ENCODE measurements around the gene PIK3CA.
"Not testable (repeated sequence)": the region's sequence is repeated elsewhere in the genome, so short reads cannot be mapped to it uniquely, and the experiment has no call there.

The PIK3CA gene

DNA sequence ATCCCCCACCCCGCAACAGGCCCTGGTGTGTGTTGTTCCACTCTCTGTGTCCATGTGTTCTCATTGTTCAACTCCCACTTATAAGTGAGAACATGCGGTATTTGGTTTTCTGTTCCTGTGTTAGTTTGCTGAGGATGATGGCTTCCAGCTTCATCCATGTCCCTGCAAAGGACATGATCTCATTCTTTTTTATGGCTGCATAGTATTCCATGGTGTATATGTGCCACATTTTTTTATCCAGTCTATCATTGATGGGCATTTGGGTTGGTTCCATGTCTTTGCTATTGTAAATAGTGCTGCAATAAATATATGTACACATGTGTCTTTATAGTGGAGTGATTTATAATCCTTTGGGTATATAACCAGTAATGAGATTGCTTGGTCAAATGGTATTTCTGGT lies 126.3 kb downstream of the PIK3CA start:
- not testable (repeated sequence) for H3K4me3 Mint-ChIP-seq; DNase-seq; ATAC-seq; H3K9me3 Mint-ChIP-seq; H3K27me3 Mint-ChIP-seq; H3K4me1 Mint-ChIP-seq; H3K36me3 Mint-ChIP-seq (ENCODE audit: low read depth); H3K27ac Mint-ChIP-seq

DNA sequence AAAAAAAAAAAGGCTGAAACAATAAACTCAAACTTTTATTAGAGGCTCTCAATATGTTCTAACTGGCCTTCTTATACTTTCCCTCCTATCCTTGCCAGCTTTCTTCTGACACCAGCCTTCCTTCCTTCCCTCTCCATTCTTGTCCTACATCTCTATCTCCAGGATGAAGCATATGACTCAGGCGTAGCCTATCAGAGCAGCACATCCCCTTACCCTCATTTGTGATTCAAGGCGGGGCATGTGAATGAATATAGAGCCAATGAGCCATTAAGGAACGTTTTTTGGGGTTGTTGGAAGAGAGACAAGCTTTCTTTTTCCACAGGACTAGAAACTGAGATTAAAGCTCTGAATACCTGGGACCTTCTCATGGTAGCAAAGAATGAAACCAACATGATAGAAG lies 127.8 kb downstream of the PIK3CA start:
- ATAC-seq = no peak

DNA sequence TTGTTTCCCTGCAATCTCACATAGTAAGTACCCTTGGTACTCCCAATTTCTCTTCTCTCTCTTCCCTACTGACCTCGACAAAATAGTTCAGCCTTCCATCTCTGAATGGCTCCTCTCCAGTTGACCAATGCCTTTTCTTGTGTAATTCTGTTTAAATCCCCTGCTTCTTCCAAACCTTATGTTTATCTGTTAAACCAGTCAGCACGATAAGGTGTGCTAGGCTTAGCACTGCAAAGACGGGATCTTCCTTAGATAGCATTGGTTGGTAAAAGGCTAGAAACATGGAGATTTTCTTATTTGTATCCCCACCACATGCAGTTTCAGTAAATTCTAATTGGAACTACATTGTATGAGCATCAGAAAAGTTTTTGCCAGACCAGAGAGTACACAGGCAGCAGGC lies 128.6 kb downstream of the PIK3CA start:
- Mint-ChIP-seq H3K4me3 (no peak overlapping the region), H3K36me3 (ENCODE audit: low read depth) (no peaks in the 10 kb centered on the region), H3K4me1 (peaks cover 2% of the 10 kb centered on the region), H3K27me3 (no peaks in the 10 kb centered on the region), H3K9me3 (no peaks in the 10 kb centered on the region), H3K27ac (no peak overlapping the region)
- ATAC-seq = no peak
- DNase-seq = no peak

More for the DNA sequence above, 127.8 kb downstream of the PIK3CA start:
- Mint-ChIP-seq H3K36me3 (ENCODE audit: low read depth) (no peaks in the 10 kb centered on the region), H3K9me3 (no peaks in the 10 kb centered on the region), H3K4me1 (peaks cover 2% of the 10 kb centered on the region), H3K27ac (no peak overlapping the region), H3K4me3 (no peak overlapping the region), H3K27me3 (no peaks in the 10 kb centered on the region)
- no peak for DNase-seq

DNA sequence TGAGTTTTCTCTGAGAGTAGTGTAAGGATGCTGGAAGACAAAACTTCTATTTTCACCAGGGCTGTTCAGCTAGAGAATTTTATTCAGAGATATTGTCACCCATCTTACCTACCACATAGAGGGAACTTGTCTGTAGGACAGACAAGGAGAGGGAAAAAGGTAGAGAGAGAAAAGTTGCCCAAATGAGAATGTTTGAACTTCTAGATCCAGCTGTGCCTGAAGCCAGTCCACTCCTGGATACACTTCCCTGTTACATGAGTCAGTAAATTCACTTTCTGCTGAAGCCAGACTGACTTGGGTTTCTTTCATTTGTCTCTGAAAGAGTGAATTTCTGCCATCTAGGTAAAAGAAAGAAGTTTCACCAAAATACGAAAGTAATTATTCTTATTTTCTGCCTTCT lies 130.0 kb downstream of the PIK3CA start:
- ATAC-seq = no peak
- no peaks in the 10 kb centered on the region for H3K36me3 Mint-ChIP-seq (ENCODE audit: low read depth)
- H3K4me1 Mint-ChIP-seq = peaks cover 2% of the 10 kb centered on the region
- H3K9me3 Mint-ChIP-seq = no peaks in the 10 kb centered on the region
- H3K27me3 Mint-ChIP-seq = no peaks in the 10 kb centered on the region
- H3K27ac Mint-ChIP-seq = no peak overlapping the region
- no peak for DNase-seq
- no peak overlapping the region for H3K4me3 Mint-ChIP-seq

- Mint-ChIP-seq H3K27me3 (no peaks in the 10 kb centered on the region), H3K9me3 (no peaks in the 10 kb centered on the region), H3K4me3 (no peak overlapping the region), H3K36me3 (ENCODE audit: low read depth) (no peaks in the 10 kb centered on the region), H3K27ac (no peak overlapping the region), H3K4me1 (peaks cover 2% of the 10 kb centered on the region)
- no peak for DNase-seq
- no peak for ATAC-seq
Measured at GRCh38 chr3:179278932-179279693, 131.0 kb downstream of the PIK3CA start.

DNA sequence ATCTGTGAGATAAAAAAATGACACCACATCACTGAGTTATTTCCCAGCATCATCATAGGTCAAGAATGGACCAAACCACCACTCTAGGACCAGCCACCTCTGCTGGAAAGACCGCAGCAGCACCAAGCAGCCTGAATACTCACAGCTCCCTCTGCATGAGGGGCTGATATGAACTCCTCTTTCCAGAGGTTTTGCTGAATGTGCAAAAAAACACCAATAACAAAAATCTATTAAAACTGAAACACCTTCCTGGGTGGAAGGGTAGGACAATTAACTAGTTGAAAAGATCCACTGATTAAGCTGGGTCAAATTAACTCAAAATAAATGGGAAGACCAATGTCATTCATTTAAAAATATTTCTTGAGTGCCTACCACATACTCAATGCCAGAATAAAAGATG lies 131.7 kb downstream of the PIK3CA start:
- no peaks in the 10 kb centered on the region for H3K9me3 Mint-ChIP-seq
- H3K27ac Mint-ChIP-seq = no peak overlapping the region
- DNase-seq (no peak), ATAC-seq (no peak)
- no peaks in the 10 kb centered on the region for H3K27me3 Mint-ChIP-seq
- H3K4me3 Mint-ChIP-seq = no peak overlapping the region
- no peaks in the 10 kb centered on the region for H3K36me3 Mint-ChIP-seq (ENCODE audit: low read depth)
- H3K4me1 Mint-ChIP-seq = peaks cover 2% of the 10 kb centered on the region

DNA sequence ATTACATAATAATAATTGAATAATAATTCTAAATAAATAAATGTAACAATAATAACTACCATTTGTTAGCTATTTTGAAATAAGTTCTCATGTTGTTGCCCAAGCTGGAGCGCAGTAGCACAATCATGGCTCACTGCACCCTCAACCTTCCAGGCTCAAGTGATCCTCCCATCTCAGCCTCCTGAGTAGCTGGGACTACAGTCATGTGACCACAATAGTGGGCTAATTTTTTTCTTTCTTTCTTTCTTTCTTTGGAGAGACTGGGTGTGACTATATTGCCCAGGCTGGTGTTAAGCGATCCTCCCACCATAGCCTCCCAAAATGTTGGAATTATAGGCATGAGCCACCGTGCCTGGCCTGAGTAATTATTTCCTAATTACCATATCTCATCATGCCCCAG lies 133.7 kb downstream of the PIK3CA start:
- H3K9me3 Mint-ChIP-seq = no peaks in the 10 kb centered on the region
- H3K27me3 Mint-ChIP-seq = no peaks in the 10 kb centered on the region
- H3K36me3 Mint-ChIP-seq (ENCODE audit: low read depth) = no peaks in the 10 kb centered on the region
- DNase-seq (no peak), ATAC-seq (no peak)
- H3K27ac Mint-ChIP-seq = no peak overlapping the region
- peaks cover 2% of the 10 kb centered on the region for H3K4me1 Mint-ChIP-seq
- no peak overlapping the region for H3K4me3 Mint-ChIP-seq

GRCh38 chr3:179286331-179286730 lies 138.2 kb downstream of the PIK3CA start:
- H3K36me3 Mint-ChIP-seq (ENCODE audit: low read depth) = no peaks in the 10 kb centered on the region
- H3K4me3 Mint-ChIP-seq = no peak overlapping the region
- ATAC-seq (no peak), DNase-seq (no peak)
- no peaks in the 10 kb centered on the region for H3K4me1 Mint-ChIP-seq
- no peaks in the 10 kb centered on the region for H3K9me3 Mint-ChIP-seq
- H3K27ac Mint-ChIP-seq = no peak overlapping the region
- no peaks in the 10 kb centered on the region for H3K27me3 Mint-ChIP-seq

DNA sequence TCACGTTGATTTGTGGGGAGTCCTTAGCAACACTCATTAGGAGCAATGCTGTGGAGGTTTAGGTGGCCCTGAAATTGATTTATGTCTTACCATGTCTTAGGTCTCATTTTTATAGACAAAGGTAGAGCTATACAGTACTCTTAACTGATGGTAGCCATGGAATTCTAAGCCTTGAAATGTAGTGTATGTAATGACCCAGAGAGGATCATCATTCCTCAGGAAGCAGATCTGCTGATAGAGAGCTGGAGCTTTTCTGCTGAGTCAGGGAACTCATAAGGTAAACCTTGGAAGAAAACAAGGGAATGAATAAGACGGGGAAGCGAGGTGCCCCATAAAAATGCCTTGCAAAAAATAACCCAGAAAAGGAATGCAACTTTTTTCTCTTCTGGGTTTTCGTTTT lies 140.7 kb downstream of the PIK3CA start:
- DNase-seq = no peak
- no peak for ATAC-seq
- Mint-ChIP-seq H3K9me3 (no peaks in the 10 kb centered on the region), H3K27me3 (peaks cover 2% of the 10 kb centered on the region), H3K4me1 (no peaks in the 10 kb centered on the region), H3K36me3 (ENCODE audit: low read depth) (no peaks in the 10 kb centered on the region), H3K4me3 (no peak overlapping the region), H3K27ac (no peak overlapping the region)

GRCh38 chr3:179289295-179289694 lies 141.1 kb downstream of the PIK3CA start:
- H3K36me3 Mint-ChIP-seq (ENCODE audit: low read depth) = no peaks in the 10 kb centered on the region
- no peak overlapping the region for H3K27ac Mint-ChIP-seq
- peaks cover 2% of the 10 kb centered on the region for H3K27me3 Mint-ChIP-seq
- H3K9me3 Mint-ChIP-seq = no peaks in the 10 kb centered on the region
- ATAC-seq (no peak), DNase-seq (no peak)
- H3K4me1 Mint-ChIP-seq = no peaks in the 10 kb centered on the region
- no peak overlapping the region for H3K4me3 Mint-ChIP-seq
